NOMO-1 treated with DMSO at 0.1 percent for 48 hours (cell line): Measurements from ENCODE around the gene CELA1.

ENCODE experiments used
- DNase-seq: peaks from one replicate; lab custom pipeline; 2025; ENCODE audit not compliant: unreplicated experiment; lab: John Stamatoyannopoulos, UW

Gene CELA1

GRCh38 chr12:51374856-51375255 is 28.4 kb upstream of the CELA1 start:
- DNase-seq: no peak

- DNase-seq: no peak
These were observed 27.9 kb upstream of the CELA1 start for GRCh38 chr12:51374361-51374760.

- peak; percentile 53 for DNase-seq
These were observed 26.7 kb upstream of the CELA1 start for GRCh38 chr12:51373187-51373586.

GRCh38 chr12:51372021-51372420 is 25.5 kb upstream of the CELA1 start:
- no peak for DNase-seq

- DNase-seq: no peak
These were observed 24.9 kb upstream of the CELA1 start for GRCh38 chr12:51371295-51371953.

DNA sequence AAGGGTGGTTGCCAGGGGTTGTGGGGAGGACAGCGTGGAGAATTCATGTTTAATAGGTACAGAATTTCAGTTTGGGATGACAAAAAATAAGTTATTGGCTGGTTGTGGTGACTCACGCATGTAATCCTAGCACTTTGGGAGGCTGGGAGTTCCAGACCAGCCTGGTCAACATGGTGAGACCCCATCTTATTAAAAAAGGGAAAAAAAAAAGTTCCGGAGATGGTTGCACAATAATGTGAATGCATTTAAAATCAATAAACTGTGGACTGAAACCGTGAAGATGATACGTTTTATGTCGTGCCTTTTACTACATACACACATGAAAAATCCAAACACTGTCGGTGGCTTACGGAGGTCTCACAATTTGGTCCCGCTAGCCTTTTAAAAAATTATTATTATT is 24.2 kb upstream of the CELA1 start:
- no peak for DNase-seq

DNA sequence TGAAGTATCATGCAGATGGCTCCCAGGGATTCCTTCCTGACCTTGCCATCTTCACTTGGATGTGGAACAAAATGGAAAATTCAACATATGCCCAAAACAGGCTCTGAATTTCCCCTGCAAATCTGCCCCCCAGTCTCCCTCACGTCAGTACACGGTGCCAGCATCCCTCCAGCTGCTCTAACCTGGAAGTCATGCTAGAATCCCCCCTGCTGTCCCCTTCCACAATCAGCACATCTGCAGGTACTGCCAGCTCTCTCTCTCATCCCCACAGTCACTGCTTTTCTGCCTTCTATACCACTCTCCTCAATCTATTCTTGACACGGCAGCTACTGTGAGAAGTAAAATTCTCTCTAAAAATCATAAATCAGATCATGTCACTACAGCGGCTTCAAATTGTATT is 23.1 kb upstream of the CELA1 start:
- DNase-seq: no peak

DNA sequence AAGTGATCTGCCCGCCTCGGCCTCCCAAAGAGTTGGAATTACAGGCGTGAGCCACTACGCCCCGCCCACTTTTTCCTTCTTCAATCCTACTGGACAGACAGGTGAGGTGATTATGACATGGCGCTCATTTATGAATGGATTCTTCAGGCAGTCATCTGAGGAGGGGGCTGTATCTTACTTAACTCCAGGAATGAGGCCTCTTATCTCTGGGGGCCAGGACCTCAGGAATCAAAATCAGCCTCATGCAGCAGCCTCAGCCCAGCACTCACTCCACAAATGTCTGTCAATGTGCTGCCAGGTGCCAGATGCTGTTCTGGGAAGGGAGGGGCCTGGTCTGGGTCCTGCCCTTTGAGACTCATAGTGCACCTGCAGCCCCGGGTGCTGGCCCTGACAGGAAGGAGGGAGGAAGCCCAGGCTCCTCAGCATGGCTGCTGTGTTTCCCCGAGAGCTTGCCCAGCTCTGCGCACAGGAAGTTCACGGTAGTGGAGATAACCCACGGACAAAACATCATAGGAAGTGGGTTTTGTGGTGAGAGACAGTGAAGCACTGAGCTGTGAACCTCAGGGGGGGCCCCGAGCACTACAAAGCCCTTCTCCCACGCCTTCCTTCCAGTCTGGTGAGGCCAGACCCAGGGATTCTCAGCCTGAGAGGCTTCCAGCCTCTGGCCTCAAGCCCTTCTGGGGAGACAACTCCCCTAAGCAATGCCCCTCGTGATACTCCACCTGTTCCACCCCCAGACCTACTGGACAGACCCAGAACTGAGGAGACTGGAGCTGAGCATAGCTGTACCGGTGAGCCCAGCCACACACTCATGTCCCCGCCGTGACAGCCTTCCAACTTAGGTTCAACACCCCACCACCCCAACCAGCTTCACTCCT is 22.4 kb upstream of the CELA1 start:
- peak; percentile 79 for DNase-seq

DNA sequence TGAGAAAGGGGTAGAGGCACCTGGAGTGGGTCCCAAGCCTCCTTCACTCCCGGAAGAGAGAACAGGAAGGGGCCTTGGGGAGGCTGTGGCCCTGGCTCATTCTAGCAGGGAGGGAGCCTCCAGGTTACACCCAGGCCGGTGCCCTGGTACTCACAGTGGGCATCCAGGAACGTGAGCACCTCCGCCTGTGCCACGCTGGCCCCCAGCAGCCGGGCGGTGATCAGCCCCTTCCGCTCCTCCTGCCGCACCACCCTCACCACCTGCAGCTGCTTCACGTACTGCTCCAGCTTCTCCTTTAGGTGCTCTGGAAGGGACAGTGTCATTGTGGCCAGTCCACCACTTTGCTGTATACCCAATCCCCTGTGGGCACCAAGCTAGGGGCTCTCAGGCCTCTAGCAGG is 18.8 kb upstream of the CELA1 start:
- DNase-seq: no peak

DNA sequence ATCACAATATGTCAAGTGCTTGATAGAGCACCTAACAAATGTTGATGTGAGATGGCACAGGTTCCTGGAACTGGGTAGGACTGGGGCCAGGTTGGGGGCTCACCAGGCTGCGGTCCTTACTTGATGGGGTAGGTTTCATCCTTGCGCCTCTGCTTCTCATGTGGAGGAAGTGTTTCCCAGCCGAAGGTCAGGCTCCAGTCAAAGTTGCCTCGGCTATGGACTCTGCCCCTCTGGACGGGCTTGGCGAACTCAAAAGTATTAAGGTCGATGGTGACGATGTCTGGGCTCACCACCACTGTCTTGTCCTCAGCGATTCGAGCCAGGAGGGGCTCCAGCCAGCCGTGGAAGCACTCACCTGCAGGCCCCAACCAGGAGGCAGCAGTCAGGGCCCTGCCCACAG is 17.5 kb upstream of the CELA1 start:
- DNase-seq: no peak

DNA sequence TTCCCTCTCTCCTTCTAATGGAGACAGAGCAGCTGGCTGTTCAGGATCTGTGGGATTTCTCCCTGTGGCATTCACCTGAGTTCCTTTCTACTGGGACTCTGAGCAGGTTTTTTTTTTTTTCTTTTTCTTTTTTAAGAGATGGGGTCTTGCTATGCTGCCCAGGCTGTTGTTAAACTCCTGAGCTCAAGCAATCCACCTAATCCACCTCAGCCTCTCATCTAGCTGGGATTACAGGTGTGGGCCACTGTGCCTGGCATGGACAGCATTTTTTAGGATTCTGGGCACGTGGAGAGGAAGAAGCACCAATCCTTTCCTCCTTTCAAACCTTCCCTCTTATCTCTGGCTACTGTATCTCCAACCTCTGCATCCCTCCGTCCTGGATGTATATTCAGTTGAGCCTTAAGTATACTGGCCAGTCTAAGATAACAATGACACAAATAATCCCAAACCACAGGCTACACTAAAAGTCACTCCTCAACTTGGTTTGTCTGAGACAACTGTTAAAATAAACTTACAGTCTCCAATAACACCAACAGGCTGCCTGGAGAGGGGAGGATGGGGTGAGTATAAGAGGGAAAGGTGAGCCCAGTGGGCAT is 16.4 kb upstream of the CELA1 start:
- DNase-seq: no peak

DNA sequence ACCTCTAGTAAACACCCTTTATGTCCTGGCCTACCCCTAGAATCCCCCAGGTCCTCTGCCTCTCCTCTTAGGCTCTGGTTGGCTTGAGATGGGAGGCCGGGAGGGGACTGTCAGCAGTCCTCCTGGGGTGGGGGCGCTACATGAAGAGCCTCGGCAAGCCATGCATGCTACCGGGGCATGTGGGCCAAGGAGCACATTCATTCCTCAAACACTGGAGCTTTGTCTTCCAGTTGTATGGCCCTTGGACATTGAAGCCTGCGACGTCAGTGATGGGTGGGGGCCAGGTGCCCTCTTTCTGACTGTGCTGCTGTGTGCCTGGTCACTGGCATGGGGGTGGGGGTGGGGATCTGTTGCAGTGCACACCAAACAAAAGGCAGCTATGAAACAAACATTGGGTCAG is 15.8 kb upstream of the CELA1 start:
- DNase-seq: no peak

- DNase-seq: no peak
These were observed 14.9 kb upstream of the CELA1 start for GRCh38 chr12:51361161-51362016.

DNA sequence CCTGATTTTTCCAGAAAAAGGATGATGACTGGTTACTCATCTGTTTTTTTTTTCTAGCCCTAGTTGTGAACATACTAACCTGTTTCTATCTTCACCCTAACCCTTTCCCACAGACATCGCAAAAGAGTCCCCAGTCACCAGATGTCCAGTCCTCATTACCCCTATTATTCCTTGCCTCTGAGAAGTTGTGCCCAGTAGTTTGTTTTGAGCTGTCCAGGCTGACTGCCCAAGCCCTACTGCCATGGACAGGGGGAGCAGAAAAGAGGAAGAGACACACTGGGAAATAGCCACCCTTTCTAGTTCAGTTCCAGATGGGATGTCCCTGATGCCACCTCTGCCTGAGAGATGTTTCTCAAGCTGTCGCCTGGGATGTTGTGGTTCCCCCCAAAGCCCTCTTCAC is 13.8 kb upstream of the CELA1 start:
- no peak for DNase-seq

DNA sequence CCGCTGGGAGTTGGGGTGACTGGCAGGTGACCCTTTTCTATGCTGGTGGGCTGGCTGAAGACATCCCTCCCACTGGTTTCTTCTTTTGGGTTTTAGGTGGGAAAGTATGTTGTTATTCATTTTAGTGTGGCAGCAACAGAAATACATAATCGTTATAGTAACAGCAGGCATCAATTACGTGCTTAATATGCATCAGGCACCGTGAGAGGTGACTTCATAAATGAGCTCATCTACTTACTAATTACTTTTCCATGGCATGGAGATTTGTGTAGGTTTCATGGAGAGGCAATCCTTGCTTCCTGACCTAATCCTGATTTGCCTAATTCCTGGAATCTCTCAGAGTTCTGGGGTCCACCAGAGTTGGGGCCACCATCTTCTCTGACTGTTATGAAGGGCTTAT is 13.4 kb upstream of the CELA1 start:
- DNase-seq: no peak

GRCh38 chr12:51358496-51358895 is 12.0 kb upstream of the CELA1 start:
- DNase-seq: no peak

- DNase-seq: no peak
These were observed 11.0 kb upstream of the CELA1 start for GRCh38 chr12:51357374-51358047.

GRCh38 chr12:51351913-51352532 is 5.5 kb upstream of the CELA1 start:
- peak; percentile 38 for DNase-seq

GRCh38 chr12:51349026-51349425 is 2.5 kb upstream of the CELA1 start:
- no peak for DNase-seq

- DNase-seq: no peak
These were observed 1.6 kb upstream of the CELA1 start for GRCh38 chr12:51348116-51348515.
